Measurements from ENCODE around the gene C5orf15.

Gene C5orf15

GRCh38 chr5:133968204-133968980 is at the start of gene C5orf15:
TSS of gene C5orf15 (minus strand) at chr5:133968625. CDS start at chr5:133968584, 41 bp downstream.
- Histone ChIP-seq H3K27me3 (ENCODE audit: control insufficient read depth, insufficient read depth, low read length) (no peaks in the 10 kb centered on the region), H3K9ac (ENCODE audit: low read length) (peak within 1 kb of the TSS; percentile 68), H3K27ac (ENCODE audit: low read length) (peak within 1 kb of the TSS; percentile 37), H3K9me3 (ENCODE audit: control insufficient read depth, low read depth, low read length) (no peaks in the 10 kb centered on the region), H3K36me3 (ENCODE audit: control insufficient read depth, low read depth, low read length) (peaks cover 9% of the 10 kb centered on the region), H3K4me1 (ENCODE audit: control insufficient read depth, low read depth, low read length) (no peaks in the 10 kb centered on the region), H3K4me3 (ENCODE audit: low read length) (peak within 1 kb of the TSS; percentile 81)

- Histone ChIP-seq H3K4me3 (ENCODE audit: low read length) (no peak overlapping the region), H3K4me1 (ENCODE audit: control insufficient read depth, low read depth, low read length) (peaks cover 22% of the 10 kb centered on the region), H3K9me3 (ENCODE audit: control insufficient read depth, low read depth, low read length) (no peaks in the 10 kb centered on the region), H3K27me3 (ENCODE audit: control insufficient read depth, insufficient read depth, low read length) (no peaks in the 10 kb centered on the region), H3K27ac (ENCODE audit: low read length) (no peak overlapping the region), H3K9ac (ENCODE audit: low read length) (no peak overlapping the region), H3K36me3 (ENCODE audit: control insufficient read depth, low read depth, low read length) (no peaks in the 10 kb centered on the region)
These were observed 39.9 kb upstream of the C5orf15 start for GRCh38 chr5:134008266-134008749.

DNA sequence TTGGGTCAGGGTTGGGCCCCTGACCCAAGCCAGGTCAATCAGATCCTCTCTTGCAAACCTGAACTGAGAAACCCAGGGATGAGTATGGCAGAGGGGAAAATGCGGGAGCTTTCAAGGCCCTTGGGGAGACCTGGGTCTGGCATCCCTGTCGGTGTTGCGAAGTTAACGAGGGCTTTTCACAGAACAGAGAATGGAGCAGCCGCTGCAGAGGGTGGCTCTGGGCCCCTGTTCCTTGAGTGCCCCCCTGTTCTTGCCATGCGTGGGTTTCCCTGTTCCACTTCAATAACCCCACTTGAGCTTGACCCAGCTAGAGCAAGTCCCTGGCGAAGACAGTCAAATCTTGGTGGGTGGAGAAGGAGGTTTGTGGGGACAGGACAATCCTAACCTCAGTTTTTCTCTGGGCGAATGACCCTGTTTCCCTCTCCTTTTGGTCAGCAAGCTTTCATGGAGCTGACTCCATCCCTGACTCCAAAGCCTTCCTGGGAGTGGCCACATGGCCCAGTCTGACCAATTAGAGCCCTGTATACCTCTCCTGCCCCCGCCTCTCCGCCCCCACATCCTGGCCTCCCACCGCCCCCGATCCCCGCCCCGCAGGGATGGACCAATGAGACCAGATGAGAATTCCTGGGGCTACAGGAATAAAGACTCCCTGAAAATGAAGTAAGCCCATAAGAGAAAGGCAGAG is 39.3 kb upstream of the C5orf15 start:
- no peaks in the 10 kb centered on the region for H3K9me3 ChIP-seq (ENCODE audit: control insufficient read depth, low read depth, low read length)
- H3K4me3 ChIP-seq (ENCODE audit: low read length): peak overlapping the region; percentile 10
- no peak overlapping the region for H3K27ac ChIP-seq (ENCODE audit: low read length)
- no peaks in the 10 kb centered on the region for H3K36me3 ChIP-seq (ENCODE audit: control insufficient read depth, low read depth, low read length)
- H3K27me3 ChIP-seq (ENCODE audit: control insufficient read depth, insufficient read depth, low read length): no peaks in the 10 kb centered on the region
- H3K4me1 ChIP-seq (ENCODE audit: control insufficient read depth, low read depth, low read length): peaks cover 27% of the 10 kb centered on the region
- no peak overlapping the region for H3K9ac ChIP-seq (ENCODE audit: low read length)

- Histone ChIP-seq H3K27me3 (ENCODE audit: control insufficient read depth, insufficient read depth, low read length) (no peaks in the 10 kb centered on the region), H3K36me3 (ENCODE audit: control insufficient read depth, low read depth, low read length) (peaks cover 4% of the 10 kb centered on the region), H3K4me1 (ENCODE audit: control insufficient read depth, low read depth, low read length) (peaks cover 27% of the 10 kb centered on the region), H3K9me3 (ENCODE audit: control insufficient read depth, low read depth, low read length) (no peaks in the 10 kb centered on the region), H3K4me3 (ENCODE audit: low read length) (peak overlapping the region; percentile 71), H3K9ac (ENCODE audit: low read length) (no peak overlapping the region), H3K27ac (ENCODE audit: low read length) (no peak overlapping the region)
These were observed 37.7 kb upstream of the C5orf15 start for GRCh38 chr5:134006115-134006514.

DNA sequence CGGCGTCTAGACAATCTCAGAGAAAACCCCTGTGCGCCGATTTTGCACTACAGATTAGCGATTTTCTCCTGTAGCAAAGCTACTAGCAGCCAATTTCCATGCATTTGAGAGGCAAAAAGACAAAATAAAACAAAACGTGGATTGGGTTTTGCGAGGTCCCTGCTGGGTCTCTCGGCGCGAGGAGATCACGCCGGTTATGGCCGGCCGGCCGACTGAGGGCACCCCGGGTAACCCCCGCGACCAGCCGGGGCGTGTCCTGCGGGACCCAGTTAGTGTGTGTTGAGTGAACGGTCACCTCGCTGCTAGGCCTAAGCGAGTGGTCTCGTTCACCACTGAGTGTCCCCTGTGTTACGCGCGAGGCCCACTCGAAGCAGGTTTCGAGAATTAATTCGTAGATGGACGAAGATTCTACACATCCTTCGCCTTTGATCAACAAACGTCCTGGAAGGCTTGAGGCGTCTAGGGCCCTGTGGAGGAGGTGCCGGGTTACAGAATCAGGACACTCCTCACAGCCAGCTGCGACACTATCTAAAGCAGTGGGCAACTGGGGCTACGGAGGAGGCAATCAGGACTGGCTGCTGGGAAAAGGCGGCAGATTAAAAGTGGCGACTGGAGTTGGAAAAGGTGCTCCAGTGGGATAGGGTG is 37.1 kb upstream of the C5orf15 start:
- no peaks in the 10 kb centered on the region for H3K27me3 ChIP-seq (ENCODE audit: control insufficient read depth, insufficient read depth, low read length)
- peaks cover 7% of the 10 kb centered on the region for H3K36me3 ChIP-seq (ENCODE audit: control insufficient read depth, low read depth, low read length)
- no peaks in the 10 kb centered on the region for H3K9me3 ChIP-seq (ENCODE audit: control insufficient read depth, low read depth, low read length)
- H3K27ac ChIP-seq (ENCODE audit: low read length): no peak overlapping the region
- peaks cover 27% of the 10 kb centered on the region for H3K4me1 ChIP-seq (ENCODE audit: control insufficient read depth, low read depth, low read length)
- peak overlapping the region; percentile 83 for H3K9ac ChIP-seq (ENCODE audit: low read length)
- H3K4me3 ChIP-seq (ENCODE audit: low read length): peak overlapping the region; percentile 71

DNA sequence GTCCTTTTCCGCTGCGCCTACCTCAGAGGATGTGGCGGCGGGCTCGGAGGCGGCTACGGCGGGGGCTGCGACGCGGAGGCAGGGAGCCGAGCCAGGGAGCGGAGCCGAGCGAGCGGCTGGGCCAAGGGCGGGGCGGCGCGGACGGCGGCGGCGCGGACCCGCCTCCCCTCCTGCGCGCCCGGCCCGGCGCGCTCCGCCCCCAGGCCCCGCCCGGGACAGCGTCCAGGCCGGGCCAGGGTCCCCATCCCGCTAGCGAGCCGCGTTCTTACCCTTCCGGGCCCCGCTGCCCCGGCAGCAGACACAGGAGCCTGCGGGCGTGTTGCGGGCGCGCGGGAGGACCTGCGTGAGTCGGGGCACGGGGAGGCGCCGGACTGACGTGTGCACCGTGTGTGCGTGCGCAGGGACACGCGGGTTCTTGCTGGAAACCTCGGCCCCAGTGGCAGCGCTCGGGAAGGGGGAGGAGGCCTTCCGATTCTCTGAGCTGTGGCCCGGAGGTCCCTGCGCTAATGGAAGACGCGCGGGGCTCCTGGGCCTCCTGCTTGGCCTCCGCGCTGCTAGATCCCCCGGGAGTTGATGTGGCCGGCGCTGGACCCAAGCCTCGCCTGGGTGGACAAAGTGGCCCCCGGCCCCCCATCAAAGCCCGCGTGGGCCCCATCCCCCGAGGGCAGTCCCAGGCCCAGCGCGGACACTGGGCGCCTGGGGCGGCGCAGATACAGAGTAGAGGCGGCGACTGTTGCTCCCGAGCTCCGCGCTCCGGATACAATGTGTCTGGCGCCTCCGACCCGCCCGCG is 36.4 kb upstream of the C5orf15 start, which contains the start of gene VDAC1:
Gene VDAC1 (minus strand): TSS at position 350 of the 791 bp plus-strand sequence. CDS start 11,963 bp downstream, outside the sequence.
- Histone ChIP-seq H3K4me3 (ENCODE audit: low read length) (peak within 1 kb of the TSS; percentile 71), H3K27me3 (ENCODE audit: control insufficient read depth, insufficient read depth, low read length) (no peaks in the 10 kb centered on the region), H3K9me3 (ENCODE audit: control insufficient read depth, low read depth, low read length) (no peaks in the 10 kb centered on the region), H3K4me1 (ENCODE audit: control insufficient read depth, low read depth, low read length) (peaks cover 27% of the 10 kb centered on the region), H3K27ac (ENCODE audit: low read length) (peak within 1 kb of the TSS; percentile 46), H3K9ac (ENCODE audit: low read length) (peak within 1 kb of the TSS; percentile 83), H3K36me3 (ENCODE audit: control insufficient read depth, low read depth, low read length) (peaks cover 7% of the 10 kb centered on the region)

DNA sequence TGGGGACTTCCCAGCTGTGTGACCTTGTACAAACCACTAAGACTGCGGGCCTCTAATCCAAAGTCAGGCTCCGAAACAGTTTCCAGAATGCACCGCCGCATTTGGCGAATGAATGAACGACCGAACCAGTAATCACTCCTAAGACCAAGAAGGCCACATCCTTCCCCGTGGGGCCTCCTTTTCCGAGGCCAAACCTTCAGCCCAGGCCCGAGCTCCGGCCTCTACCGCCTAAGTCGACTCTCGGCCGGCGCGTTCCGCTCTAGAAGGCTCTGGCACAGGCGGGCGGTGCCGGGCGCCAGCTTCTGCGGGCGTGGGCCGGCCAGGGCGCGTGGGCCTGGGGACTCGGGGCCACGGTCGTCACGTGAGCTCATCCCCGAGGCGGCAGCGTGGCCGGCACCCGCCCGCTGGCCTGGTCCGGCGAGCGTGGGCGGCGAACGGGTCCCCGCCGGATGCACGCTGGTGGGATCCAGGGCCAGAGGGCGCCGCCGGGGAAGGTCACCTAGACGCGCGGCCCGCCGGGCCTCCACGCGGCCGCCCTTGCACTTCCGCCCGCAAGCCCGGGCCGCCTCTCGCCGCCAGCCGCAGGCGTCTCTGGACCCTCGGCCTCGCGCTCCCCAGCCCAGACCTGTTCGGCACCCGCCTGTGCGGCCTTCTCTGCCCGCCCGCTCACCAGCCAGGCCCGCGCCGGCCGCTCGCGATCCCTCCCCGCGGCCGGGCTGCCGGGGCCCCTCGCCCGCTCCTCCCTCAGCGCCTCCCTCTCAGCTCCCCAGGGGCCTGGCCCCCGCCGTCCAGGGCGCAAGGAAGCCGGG is 35.6 kb upstream of the C5orf15 start:
- H3K36me3 ChIP-seq (ENCODE audit: control insufficient read depth, low read depth, low read length): peaks cover 7% of the 10 kb centered on the region
- H3K27me3 ChIP-seq (ENCODE audit: control insufficient read depth, insufficient read depth, low read length): no peaks in the 10 kb centered on the region
- peaks cover 27% of the 10 kb centered on the region for H3K4me1 ChIP-seq (ENCODE audit: control insufficient read depth, low read depth, low read length)
- H3K4me3 ChIP-seq (ENCODE audit: low read length): peak overlapping the region; percentile 71
- H3K9me3 ChIP-seq (ENCODE audit: control insufficient read depth, low read depth, low read length): no peaks in the 10 kb centered on the region
- peak overlapping the region; percentile 81 for H3K9ac ChIP-seq (ENCODE audit: low read length)
- peak overlapping the region; percentile 46 for H3K27ac ChIP-seq (ENCODE audit: low read length)

DNA sequence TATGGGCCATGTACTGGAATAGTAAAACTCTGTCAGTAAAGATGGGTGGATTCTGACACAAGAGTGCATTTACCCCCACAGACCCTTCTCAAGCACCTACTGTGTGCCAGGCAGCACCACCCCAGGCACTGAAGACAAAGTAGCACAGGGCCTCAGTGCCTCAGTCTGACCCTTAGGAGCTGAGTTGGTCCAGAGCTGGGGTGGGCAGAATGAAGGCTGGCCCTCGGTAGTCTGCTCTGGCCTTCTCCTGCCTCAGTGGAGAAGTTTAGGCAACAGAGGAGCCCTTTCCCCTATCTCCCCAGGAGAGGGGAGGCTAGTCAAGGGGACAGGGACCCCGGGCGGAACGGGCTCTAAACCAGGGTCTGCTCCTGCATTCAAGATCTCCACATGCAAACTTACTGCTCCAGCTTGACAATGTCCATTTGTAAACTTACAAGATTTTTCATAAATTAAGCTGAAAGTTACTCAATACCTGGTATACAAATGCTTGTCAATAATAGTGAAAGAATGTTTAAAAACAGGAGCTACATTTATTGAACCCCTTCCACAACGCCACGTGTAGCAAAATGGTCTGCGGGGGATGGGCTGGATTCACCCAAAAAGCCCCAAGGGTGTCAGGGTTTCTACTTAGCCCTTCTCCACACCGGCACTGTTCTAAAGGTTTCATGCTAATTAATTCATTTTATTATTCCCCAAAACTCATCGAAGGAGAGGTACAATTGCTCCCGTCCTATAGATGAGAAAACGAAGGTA is 34.8 kb upstream of the C5orf15 start:
- H3K9ac ChIP-seq (ENCODE audit: low read length): peak overlapping the region; percentile 81
- H3K27ac ChIP-seq (ENCODE audit: low read length): peak overlapping the region; percentile 46
- H3K4me1 ChIP-seq (ENCODE audit: control insufficient read depth, low read depth, low read length): peaks cover 23% of the 10 kb centered on the region
- H3K36me3 ChIP-seq (ENCODE audit: control insufficient read depth, low read depth, low read length): peaks cover 7% of the 10 kb centered on the region
- H3K4me3 ChIP-seq (ENCODE audit: low read length): peak overlapping the region; percentile 71
- H3K27me3 ChIP-seq (ENCODE audit: control insufficient read depth, insufficient read depth, low read length): no peaks in the 10 kb centered on the region
- no peaks in the 10 kb centered on the region for H3K9me3 ChIP-seq (ENCODE audit: control insufficient read depth, low read depth, low read length)

GRCh38 chr5:134001938-134002731 is 33.7 kb upstream of the C5orf15 start:
- Histone ChIP-seq H3K27ac (ENCODE audit: low read length) (no peak overlapping the region), H3K4me1 (ENCODE audit: control insufficient read depth, low read depth, low read length) (peaks cover 16% of the 10 kb centered on the region), H3K4me3 (ENCODE audit: low read length) (no peak overlapping the region)

More at GRCh38 chr5:134001938-134002731, 33.7 kb upstream of the C5orf15 start:
- Histone ChIP-seq H3K9me3 (ENCODE audit: control insufficient read depth, low read depth, low read length) (no peaks in the 10 kb centered on the region), H3K9ac (ENCODE audit: low read length) (no peak overlapping the region), H3K36me3 (ENCODE audit: control insufficient read depth, low read depth, low read length) (peaks cover 7% of the 10 kb centered on the region), H3K27me3 (ENCODE audit: control insufficient read depth, insufficient read depth, low read length) (no peaks in the 10 kb centered on the region)

All from iPS-18a (cell line).